C4-2B (cell line): ENCODE data around the gene MVB12B.
"Not testable (repeated sequence)": the region's sequence is repeated elsewhere in the genome, so short reads cannot be mapped to it uniquely, and the experiment has no call there.

Source experiments
- H3K27ac ChIP-seq: fragments of 450-650 bp; 2 replicates; pipeline ENCODE4 v1.5.1; 2017
- CTCF ChIP-seq: fragments of 450-650 bp; conservative IDR thresholded peaks from 2 replicates; pipeline ENCODE4 v1.5.1; 2017; ENCODE audit warnings: mild to moderate bottlenecking
- ZFX ChIP-seq: fragments of 450-650 bp; IDR thresholded peaks from 2 replicates; pipeline ENCODE4 v1.6.1; 2017

Gene MVB12B

GRCh38 chr9:126533926-126534310 is 207.3 kb downstream of the MVB12B start:
- TF ChIP-seq CTCF (no peak), ZFX (no peak)
- H3K27ac ChIP-seq, result no peak overlapping the region

DNA sequence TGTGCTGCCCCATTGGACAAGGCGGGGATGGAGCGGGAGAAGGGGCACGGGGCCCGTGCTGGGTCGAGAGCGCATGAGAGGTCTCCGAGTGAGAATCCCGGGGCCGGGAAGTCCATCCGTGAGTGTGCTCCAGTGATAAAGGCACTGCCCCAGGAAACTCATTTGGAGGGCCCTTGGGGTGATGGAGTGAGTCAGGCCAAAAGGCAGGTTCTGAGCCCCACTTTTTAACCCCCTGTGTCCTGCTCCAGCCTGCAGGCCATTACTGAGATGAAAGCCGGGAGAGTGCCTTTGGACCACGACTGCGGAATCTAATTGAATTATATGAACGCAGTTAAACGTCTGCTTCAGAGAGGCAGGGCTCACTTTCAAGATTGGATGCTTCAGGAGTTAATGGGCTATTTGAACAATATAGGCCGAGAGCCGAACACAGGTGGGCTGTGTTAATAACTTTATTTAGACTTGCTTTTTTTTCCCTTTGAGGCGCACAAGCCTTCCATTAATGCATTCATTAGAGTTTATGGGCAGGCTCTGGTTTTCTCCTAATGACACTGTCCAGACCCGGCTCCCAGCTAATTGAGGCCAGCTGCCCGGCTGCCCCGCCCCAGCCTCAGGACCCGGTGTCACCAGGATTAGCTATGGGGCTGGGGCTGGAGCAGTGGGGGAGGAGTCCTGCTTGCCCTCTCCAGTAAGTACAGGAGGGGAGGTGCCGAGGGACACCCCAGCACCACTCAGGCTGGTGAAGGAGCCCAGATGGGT is 208.0 kb downstream of the MVB12B start:
- H3K27ac ChIP-seq, result no peak overlapping the region
- TF ChIP-seq ZFX (no peak), CTCF (no peak)

- no peak for TF ChIP-seq CTCF
- TF ChIP-seq ZFX, result no peak
- H3K27ac ChIP-seq, result no peak overlapping the region
Measured at GRCh38 chr9:126536131-126536530, 209.5 kb downstream of the MVB12B start.

DNA sequence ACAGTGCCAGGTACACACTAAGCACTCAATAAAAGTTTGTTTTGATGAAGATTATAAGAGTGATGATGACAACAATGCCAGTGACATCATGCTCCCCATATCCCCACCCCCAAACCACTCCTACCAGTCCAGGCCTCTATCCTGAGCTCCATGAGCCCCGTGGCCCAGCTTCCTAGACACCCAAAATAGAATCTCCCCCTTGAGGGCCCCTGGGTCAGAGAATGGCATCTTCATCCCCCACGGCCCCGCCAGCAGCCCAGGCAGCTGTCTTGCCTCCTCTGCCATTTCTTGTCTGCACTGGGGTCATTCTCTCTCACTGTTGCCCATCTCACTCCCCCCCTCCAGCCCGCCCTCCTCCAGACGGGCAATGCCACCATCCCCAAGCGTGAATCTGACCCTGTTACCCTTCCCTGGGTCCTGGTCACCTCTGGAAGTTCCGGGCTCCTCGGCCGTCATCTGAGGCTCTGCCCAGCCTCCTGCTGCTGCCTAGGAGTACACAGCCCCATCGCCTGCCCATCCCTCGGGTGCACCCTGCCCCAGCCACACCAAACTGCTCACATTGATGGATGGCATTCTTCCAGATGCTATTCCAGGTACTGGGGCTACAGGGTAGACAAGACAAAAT is 210.3 kb downstream of the MVB12B start:
- no peak overlapping the region for H3K27ac ChIP-seq
- TF ChIP-seq ZFX, result no peak
- TF ChIP-seq CTCF, result no peak

GRCh38 chr9:126538550-126538949 is 211.9 kb downstream of the MVB12B start:
- no peak for TF ChIP-seq ZFX
- TF ChIP-seq CTCF, result no peak
- no peak overlapping the region for H3K27ac ChIP-seq

GRCh38 chr9:126540398-126540797 is 213.8 kb downstream of the MVB12B start:
- not testable (repeated sequence) for H3K27ac ChIP-seq

- no peak overlapping the region for H3K27ac ChIP-seq
- TF ChIP-seq CTCF, result no peak
- TF ChIP-seq ZFX, result no peak
Measured at GRCh38 chr9:126543490-126543889, 216.9 kb downstream of the MVB12B start.

GRCh38 chr9:126545106-126545505 is 218.5 kb downstream of the MVB12B start:
- TF ChIP-seq CTCF, result no peak
- TF ChIP-seq ZFX, result no peak
- no peak overlapping the region for H3K27ac ChIP-seq
